NOMO-1 treated with dmso at 0.1 percent for 144 hours (cell line): ENCODE data around the gene SLC24A3.

Experiments
- DNase-seq: peaks from one replicate; lab custom pipeline; 2025; ENCODE audit not compliant: unreplicated experiment; lab: John Stamatoyannopoulos, UW

The SLC24A3 gene

DNA sequence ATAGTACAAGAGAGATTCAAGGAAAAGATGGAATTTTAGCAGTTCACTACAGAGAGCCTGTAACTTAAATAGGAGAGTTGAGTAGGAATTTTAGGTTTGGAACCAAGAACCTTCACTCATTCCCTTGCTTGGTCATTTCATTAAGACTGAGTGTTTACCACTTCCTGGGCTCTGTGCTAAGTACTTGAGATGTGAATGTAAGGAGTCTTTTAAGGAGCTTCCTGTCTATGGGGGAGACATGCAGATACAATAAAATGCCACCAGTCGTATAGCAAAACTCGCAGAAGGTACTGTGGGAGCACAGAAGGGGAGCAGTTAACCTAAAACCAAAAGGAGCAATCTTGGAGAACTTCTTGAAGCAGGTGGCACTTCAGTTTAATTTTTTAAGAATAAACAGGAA, 204.2 kb downstream of the SLC24A3 start:
- no peak for DNase-seq

DNA sequence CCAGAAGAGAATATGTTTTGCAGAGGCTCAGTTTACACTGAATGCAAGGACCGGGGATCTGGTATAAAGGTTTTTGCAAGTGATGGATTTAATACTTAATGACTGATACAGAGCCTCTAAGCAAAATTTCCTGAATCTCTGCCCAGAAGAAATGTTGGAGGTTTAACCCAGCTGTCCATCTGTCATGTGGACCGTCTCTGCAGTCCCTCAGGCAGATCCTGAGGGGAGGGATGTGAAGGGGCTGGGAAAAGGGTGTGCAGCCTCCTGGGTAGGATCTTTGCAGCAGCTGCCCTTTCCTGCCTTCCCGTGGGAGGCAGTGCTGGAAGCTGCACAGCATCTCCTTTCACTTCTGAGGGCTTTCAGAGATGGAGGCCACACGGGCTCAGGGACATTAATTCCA, 207.0 kb downstream of the SLC24A3 start:
- no peak for DNase-seq

DNA sequence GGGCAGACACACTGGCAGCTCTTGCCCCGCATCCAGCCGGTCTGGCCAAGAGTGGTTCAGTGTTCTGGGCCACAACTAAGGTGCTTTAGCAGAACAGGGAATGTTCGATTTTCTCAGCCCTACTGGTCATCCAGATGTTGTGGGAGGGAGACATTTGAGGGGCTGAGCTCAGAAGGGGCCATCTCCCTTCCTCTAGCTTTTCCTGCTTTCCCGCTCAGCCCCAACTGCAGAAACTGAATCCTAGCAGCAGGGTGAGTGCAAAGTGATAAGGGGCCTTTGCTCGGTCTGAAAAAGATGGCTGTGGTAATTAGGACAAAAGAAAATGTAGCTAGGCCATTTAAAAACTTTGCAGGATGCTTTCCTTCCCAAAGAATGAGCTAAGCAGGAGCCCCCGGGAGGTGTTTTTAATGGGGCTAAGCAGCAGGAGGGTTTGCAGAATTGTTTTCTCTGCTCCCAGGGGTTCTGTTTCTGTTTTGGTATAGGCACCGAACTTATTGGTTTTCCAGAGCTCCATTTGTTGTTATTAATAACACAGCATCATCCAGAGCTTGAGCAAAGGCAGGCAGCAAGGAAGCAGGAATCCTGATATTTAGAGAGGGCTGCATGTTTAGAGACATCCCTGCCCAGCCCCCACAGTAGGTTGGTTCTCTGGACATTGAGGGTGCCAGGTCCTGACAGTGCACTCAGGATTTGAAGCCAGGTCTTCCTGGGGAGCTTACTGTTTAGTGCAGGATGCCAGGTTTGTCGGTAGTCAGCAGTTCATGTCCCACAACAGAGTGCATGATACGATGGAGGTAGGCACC, 210.9 kb downstream of the SLC24A3 start:
- no peak for DNase-seq

DNA sequence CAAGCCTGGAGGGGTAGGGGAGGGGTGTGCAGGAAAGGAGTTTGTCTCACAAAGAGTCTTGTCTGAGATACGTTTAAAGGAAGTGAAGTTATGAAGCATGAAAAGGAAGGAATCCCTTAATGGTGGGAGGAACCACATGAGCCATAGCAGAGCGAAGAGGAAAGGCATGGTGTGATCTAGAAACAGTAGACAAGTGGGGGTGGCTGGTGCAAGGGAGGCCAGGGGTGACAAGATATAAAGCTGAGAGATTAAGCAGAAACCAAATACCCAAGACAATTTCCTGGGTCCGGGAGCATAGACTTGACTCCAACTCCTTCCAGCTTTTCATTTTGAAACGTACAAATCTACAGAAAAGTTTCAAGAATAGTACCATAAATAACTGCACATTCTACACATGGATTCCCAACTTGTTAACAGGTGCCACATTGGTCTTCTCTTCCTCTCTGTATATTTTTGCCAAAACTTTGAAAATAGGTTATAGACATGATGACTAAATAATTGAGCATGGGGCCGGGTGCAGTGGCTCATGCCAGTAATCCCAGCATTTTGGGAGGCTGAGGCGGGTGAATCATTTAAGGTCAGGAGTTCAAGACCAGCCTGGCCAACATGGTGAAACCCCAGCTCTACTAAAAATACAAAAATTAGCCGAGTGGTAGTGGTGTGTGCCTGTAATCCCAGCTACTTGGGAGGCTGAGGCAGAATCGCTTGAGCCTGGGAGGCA, 211.6 kb downstream of the SLC24A3 start:
- DNase-seq, result no peak

DNA sequence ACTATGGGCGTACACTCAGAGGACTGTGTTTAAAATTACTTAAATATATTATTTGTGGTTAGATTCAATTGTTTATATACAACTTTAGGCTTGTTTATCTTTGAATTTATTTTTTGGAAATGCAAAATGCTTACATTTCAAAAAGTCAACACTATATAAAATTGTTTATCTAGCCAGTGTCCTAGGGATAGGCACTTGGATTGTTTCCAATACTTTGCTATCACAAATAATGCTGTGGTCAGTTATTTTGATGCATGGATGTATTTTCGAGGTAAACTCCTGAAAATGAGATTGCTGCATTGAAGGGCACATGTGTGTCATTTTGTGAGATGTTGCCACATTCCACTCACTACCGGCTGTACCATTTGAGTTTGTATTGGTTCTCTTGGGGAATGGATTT, 213.9 kb downstream of the SLC24A3 start:
- DNase-seq, result no peak

DNA sequence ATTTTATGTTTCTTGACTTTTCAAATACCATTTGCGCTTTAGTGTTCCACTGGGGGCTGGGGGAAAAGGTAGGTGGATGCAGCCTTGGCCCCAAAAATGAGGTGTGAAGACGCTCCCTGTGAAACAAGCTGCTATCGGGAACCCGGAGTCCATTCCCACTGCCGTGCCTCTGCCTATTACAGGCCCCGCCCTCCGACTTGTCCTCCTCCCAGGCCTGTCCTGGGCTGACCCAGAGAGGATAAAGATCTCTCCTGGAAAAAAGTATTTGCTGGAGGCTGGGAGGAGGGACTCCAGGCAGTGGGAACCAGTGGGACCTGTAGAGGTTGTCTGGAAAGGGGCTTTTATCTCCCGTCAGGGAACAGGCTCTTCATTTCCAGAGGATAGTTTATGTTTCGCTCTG, 215.0 kb downstream of the SLC24A3 start:
- no peak for DNase-seq

DNA sequence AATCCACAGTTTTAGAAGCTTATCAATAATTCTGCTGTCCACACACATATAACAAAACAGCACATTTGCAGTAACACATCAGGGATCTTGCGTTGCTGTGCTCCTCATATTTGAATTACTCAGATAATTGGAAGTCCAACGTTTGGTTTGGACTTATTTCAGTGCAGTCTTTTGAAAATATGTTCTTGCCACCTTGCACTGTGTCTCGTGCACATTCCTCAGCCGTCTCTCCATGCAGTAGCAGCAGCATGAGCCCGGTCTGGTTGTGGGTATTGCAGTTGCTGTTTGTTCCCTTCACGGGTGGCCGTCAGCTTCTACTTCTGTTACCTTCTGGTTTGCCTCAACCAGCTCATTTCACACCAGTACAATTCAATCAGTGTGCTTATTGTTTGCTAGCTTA, 215.5 kb downstream of the SLC24A3 start:
- no peak for DNase-seq

DNA sequence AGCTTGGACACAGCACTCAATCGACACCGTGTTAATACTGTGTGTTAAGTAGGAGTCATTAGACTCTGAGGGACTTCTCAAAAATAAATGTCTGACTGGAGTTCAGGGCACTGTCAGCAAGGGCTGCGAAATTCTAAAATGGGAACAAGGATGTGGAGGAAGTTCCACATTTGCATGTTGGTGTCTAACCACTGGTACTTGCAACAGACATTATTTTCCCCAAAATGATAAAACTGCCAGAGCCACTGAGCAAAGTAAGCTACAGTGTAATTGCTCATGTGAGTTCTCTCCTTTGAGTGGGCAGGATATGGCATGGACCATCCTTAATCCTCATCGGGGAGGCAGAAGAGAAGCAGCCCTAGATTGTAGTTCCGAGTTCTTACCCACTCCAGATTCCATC, 215.9 kb downstream of the SLC24A3 start:
- DNase-seq, result peak; percentile 67

DNA sequence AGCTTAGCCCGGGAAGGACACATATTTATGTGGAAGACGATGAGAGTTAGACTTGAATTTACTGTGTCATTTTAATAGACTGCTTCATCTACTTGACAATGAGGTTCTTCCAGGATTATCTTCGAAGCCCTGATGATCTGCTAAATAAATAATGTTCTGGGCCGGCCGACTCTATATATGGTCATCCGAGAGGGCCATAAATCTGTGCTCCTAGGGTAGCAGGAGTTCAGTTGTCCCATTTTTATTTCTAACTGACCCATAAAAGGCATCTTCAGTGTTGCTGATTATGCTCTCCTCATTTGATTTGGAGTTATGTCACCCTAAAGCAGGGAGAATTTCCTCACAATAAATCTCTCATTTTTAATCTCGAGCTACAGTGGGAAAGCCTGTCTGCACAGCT, 217.1 kb downstream of the SLC24A3 start:
- no peak for DNase-seq

DNA sequence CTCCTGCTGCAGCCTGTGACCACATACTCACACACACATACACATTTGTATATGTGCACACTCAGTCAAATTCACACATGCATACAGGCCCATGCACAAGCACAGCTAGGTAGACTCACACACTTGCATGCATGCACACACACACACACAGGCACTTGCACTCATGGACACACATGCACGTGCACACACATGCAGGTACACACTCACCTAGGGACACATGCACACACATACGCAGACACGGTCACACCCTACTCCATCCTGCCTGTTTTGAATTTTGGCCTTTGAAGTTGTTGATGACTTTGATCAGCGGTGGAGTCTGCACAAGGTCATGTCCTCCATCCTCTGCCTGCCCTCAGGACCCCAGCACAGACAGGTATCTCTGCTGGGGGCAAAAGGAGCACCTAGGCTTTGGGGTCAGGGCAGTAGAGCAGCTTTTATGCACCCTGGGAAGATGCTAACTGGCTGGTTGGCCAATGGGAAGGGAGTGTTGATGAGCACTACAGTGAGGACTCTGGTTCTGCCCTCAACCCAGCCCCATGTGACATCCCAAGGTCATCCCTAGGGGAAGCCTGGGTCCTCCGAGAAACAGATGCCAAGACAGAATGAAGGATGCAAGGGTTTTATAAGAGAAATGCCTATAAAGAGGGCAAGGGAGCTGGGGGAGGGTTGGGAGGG, 218.3 kb downstream of the SLC24A3 start:
- DNase-seq, result no peak

DNA sequence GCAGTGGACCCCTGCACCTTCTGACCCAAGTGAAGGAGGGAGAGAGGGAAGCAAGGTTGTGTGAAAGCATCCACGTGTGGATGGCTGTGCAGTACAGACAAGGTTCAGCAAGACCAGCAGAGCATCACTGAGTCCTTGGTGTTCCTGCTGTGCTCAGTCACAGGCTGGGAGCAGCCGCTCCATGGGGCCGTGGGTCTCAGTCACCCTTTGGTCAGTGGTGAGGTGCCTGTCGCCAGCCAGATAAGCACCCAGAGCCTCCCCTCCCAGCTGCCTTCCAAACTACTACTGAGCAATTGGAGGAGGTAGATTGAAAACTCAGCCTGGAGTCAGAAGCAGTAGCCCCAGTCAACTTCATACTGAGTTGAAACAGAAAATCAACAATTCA, 218.9 kb downstream of the SLC24A3 start:
- DNase-seq, result no peak

DNA sequence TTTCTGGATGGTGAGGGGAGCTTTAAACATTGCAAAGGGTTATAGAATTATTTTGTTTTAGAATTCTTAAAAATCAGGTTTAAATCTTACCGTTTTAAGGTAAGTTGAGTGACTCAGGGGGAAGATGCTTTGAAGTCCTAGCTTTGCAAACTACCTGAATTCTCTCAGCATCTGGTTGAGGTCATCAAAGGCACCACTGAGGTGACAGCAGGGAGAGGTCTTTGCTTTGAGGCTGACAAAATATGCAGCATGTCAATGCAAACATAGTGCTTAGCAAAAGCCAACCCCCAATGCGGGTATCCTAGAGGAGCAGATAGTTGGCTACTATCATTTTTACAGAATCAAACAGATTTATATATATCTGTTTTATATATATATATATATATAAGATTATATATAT, 219.5 kb downstream of the SLC24A3 start:
- no peak for DNase-seq

DNA sequence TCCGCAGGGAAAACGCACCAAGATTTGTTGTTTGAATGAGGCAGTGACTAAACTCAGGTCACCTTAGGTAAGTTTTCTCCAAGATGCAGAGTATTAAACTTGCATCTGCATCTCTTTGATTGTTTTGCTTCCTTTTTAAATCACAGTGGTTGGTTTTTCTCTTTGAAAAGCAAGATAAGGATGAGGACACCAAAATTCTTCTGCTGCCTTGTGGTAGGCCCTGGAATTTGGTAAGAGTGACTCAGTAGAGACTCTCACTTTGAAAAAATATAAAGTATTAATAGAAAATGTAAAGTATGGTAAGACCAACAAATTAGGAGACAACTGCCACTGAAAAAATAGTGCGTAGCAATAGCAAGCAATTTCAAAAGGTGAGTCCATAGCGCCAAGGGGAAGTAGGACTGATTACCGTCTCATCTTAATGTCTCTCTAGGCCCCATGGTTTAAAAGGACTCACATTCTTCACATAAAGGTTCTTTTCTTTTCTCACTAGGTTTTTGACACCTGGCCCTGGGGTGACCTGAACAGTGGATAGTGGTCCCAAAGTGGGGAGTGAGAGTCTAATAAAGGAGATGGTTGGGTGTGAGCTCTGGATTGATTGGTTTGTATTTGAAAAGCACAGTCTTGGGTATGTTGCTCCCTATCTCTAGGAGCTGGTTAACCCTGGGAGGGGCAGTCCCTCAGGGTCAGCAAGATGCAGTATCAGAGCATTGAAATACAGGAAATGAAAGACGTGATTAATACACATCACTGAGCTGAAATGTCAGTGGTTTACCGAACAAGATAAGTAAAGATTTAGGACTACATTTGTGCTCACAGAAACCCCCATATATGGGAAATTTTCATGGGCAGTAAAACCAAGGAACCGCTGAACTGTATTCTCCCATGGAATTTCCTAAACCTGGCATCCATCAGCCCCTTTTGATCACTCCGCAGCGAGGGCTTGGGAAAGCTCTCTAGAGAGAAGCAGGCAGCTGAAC, 221.2 kb downstream of the SLC24A3 start:
- no peak for DNase-seq

DNA sequence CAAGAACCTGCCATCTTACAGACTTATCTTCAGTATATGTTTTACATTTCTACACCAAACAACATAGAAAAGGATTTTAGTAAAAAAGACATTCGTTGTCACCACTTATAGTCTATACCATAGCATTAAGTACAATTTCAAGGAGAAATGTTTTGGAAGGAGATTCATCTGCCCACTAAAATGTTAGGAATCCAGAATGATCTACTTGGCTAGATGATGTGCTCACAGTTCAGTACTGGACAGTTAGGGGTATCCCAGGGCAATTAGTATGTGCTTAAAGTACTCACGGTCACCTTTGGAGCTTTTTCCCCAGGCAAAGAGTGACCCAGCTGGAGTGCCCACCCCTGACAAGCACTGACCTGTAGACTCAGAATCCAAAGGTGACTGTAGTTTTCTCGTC, 222.9 kb downstream of the SLC24A3 start:
- no peak for DNase-seq

DNA sequence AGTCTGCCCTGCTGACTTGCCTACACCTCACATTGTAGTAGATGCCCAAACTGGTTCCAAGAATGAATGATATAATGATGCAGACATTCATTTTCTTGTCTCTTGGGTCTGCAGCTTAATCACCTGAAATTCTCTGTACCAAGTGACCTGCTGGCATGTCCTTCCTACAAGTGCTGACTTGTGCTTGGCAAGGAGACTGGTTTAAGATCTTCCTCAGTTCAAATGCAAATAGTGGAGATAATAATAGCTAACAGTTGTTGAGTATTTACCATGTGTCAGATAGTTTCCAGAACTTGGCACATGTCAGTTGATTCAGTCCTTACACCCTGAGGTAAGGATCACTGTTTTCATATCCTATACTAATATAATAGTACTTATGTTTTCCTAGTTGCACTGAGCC, 223.4 kb downstream of the SLC24A3 start:
- DNase-seq, result no peak

DNA sequence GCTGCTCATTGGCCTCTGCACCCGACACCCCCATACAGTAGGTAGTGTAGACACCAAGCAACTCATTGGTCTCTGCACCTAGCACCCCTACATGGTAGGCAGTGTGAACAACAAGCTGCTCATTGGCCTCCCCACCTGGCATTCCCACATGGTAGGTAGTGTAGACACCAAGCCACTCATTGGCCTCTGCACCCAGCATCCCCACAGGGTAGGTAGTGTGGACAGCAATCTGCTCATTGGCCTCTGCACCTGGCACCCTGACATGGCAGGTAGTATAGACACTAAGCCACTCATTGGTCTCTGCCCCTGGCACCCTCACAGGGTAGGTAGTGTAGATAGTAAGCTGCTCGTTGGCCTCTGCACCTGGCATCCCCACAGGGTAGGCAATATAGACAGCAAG, 226.0 kb downstream of the SLC24A3 start:
- DNase-seq, result no peak

DNA sequence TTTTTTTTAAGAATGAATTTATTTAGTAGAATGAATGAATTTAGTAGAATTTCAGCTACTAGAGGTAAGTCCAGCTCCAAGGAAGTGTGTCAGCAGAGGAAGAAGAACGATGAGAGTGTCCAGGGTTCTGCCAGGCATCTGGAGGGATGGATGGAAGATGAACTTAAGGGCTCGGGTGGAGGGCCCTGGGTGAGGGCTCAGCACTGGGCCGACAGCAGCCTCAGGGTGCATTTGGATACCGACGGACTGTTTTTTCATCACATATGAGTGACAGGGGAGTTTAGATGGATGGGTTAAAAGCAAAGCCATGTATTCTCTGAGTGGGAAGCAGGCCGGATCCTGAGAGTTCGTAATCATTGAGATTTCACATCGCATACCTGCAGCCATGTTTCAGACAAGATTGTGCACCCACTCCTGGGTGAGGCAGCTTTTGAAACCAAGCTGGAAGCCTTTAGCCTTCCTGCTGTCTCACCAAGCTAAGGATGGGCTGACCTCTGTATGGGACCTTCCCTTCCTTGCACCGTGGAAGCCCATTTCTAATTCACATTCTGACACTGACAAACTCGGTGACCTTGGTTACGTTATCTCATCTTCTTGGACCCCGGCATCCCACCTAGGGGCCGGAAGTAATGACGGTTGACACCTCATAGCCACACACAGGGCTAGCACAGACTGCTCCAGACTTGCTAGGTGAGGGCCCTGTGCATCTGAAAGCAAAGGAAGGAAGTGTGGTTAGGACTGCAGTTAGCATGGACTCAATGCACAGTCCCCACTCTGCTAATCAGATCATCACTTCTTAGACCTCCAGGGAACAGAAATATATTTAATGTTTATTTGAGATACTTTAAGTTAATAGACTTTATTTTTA, 228.5 kb downstream of the SLC24A3 start:
- DNase-seq, result no peak

DNA sequence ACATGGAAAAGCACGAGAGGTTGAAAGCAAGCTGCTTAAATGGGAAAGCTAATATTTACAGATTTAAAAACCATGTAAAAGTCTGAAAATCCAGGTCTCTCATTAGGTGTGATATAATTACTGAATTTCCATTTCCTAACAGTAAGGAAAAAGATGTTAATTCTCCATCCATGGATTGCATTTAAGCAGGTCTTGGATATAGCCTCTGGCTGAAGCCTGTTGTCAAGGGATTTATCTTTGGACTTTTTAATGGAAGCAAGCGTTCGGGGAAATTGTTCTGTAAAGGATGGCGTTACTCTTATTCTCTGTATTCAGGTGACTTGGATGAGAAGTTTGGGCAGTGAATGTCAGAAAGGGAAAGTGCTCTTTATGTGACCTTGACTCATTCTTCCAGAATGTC, 233.8 kb downstream of the SLC24A3 start:
- no peak for DNase-seq

DNA sequence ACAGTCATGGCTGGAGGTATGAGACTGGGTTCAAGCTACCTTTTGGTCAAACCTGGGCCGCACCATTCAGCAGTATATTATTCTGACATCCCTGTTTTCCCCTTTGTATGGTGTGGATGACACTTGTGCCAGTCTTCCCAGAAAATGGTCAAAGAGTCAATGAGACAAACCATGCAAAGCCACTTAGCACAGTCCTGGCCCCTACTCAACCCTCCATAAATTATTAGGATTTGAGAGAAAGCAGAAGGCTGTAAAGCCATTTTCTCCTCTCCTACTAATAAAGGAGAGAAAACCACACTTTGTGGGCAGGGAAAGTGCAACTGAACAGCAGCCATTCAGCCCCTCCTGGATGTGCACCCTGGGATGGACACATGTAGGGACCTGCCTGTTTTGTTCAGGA, 236.2 kb downstream of the SLC24A3 start:
- DNase-seq, result no peak

DNA sequence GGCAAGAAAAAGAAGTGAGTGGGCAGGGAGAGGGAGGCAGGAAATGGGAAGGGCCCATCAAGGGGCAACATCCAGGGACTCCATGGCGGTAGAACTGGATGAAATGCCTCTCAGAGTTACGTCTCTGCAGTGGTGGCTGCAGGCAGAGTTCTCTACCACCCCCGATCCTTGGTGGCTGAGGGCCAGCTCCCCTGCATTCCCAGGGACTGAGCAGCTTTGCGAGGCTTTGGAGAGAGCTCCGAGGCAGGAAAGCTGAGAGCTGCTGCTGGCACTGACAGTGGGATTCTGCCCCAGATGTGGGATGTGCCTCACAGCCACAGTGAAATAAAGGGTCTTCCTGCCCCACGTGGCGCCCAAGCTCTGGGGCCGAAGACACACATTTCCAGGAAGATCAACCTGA, 236.6 kb downstream of the SLC24A3 start:
- DNase-seq, result no peak
